GM19099 (cell line): ENCODE data around the gene TNK1.

Experiments
- POLR2A ChIP-seq: IDR thresholded peaks from 3 replicates; pipeline ENCODE4 v1.6.1; 2011; ENCODE audit warnings: low read depth; ENCODE audit not compliant: insufficient read length; ENCODE audit errors: extremely low read depth

Gene TNK1

GRCh38 chr17:7403043-7403726 lies 22.3 kb downstream of the TNK1 start:
- no peak for TF ChIP-seq POLR2A

GRCh38 chr17:7403727-7403976 lies 22.8 kb downstream of the TNK1 start:
- no peak for TF ChIP-seq POLR2A

- TF ChIP-seq POLR2A: peak; percentile 96
Measured at GRCh38 chr17:7403977-7404736, 23.3 kb downstream of the TNK1 start, which contains the start of gene TMEM256. TMEM256 (minus strand) TSS chr17:7404097; CDS start chr17:7404084, 13 bp downstream.

- no peak for TF ChIP-seq POLR2A
Measured at GRCh38 chr17:7404737-7405349, 24.0 kb downstream of the TNK1 start.

- TF ChIP-seq POLR2A: no peak
Measured at GRCh38 chr17:7405350-7406234, 24.7 kb downstream of the TNK1 start.

- TF ChIP-seq POLR2A: no peak
Measured at GRCh38 chr17:7406235-7406825, 25.4 kb downstream of the TNK1 start.

- TF ChIP-seq POLR2A: no peak
Measured at GRCh38 chr17:7407082-7407481, 26.2 kb downstream of the TNK1 start.

GRCh38 chr17:7407485-7408251 lies 26.8 kb downstream of the TNK1 start, which contains the start of gene NLGN2:
NLGN2 (plus strand) TSS chr17:7407845; CDS start chr17:7408256, 411 bp downstream.
- TF ChIP-seq POLR2A: no peak

- TF ChIP-seq POLR2A: no peak
Measured at GRCh38 chr17:7408252-7408727, 27.4 kb downstream of the TNK1 start.

- no peak for TF ChIP-seq POLR2A
Measured at GRCh38 chr17:7408863-7409262, 28.0 kb downstream of the TNK1 start.

GRCh38 chr17:7409716-7410115 lies 28.8 kb downstream of the TNK1 start:
- no peak for TF ChIP-seq POLR2A

- TF ChIP-seq POLR2A: no peak
Measured at GRCh38 chr17:7410634-7411426, 29.9 kb downstream of the TNK1 start.

GRCh38 chr17:7411427-7411750 lies 30.5 kb downstream of the TNK1 start:
- no peak for TF ChIP-seq POLR2A
